AG09309 (cell line): ENCODE results near the gene OR2AP1.
A peak's percentile ranks its signal among the peaks of the same experiment; 100 is the strongest.
"Not testable (repeated sequence)": the region's sequence is repeated elsewhere in the genome, so short reads cannot be mapped to it uniquely, and the experiment has no call there.

Source experiments
- DNase-seq: peaks from one replicate; pipeline ENCODE4 v3.0.0-alpha.2; 2010; ENCODE audit warnings: low read depth
- H3K4me3 ChIP-seq: 2 replicates; pipeline ENCODE4 v1.5.1; 2011; ENCODE audit warnings: mild to moderate bottlenecking, low read depth, low read length, moderate library complexity; ENCODE audit not compliant: control insufficient read depth
- CTCF ChIP-seq: IDR thresholded peaks from 2 replicates; pipeline ENCODE4 v1.5.1; 2011; ENCODE audit warnings: mild to moderate bottlenecking, low read depth, low read length, inconsistent platforms; ENCODE audit not compliant: insufficient read depth, control insufficient read depth; ENCODE audit errors: missing control alignments

Gene OR2AP1

GRCh38 chr12:55585817-55586216, 13.5 kb downstream of the OR2AP1 start:
- DNase-seq: no peak
- H3K4me3 ChIP-seq: no peak overlapping the region
- no peak for TF ChIP-seq CTCF

- DNase-seq, H3K4me3 ChIP-seq: not testable (repeated sequence)
Observed at GRCh38 chr12:55590152-55590551, 17.9 kb downstream of the OR2AP1 start.

- no peak overlapping the region for H3K4me3 ChIP-seq
- TF ChIP-seq CTCF: no peak
- no peak for DNase-seq
Observed at GRCh38 chr12:55607821-55608594, 35.7 kb downstream of the OR2AP1 start.

GRCh38 chr12:55610598-55610997, 38.3 kb downstream of the OR2AP1 start:
- no peak for DNase-seq
- no peak overlapping the region for H3K4me3 ChIP-seq
- no peak for TF ChIP-seq CTCF

GRCh38 chr12:55612646-55613045, 40.4 kb downstream of the OR2AP1 start:
- DNase-seq: no peak
- TF ChIP-seq CTCF: no peak
- no peak overlapping the region for H3K4me3 ChIP-seq

- DNase-seq: no peak
- H3K4me3 ChIP-seq: no peak overlapping the region
- no peak for TF ChIP-seq CTCF
Observed at GRCh38 chr12:55614764-55615163, 42.5 kb downstream of the OR2AP1 start.

GRCh38 chr12:55619354-55620138, 47.3 kb downstream of the OR2AP1 start:
- peak; percentile 58 for TF ChIP-seq CTCF
- DNase-seq: peak; percentile 84
- no peak overlapping the region for H3K4me3 ChIP-seq
